SU-DHL-6 (cell line): ENCODE results near the gene GPD2.

ENCODE experiments used
- H2AFZ ChIP-seq: fragments of 200-600 bp; sonication (generic); 2 replicates; pipeline ENCODE4 v1.6.1; 2014; ENCODE audit warnings: low read depth, mild to moderate bottlenecking, moderate library complexity, mixed read lengths, antibody characterized with exemption, low read length; ENCODE audit not compliant: severe bottlenecking
- H3F3A ChIP-seq: fragments of 200-600 bp; shearing (Covaris generic); 2 replicates; pipeline ENCODE4 v1.6.0; 2016; ENCODE audit warnings: antibody characterized with exemption, mild to moderate bottlenecking; ENCODE audit not compliant: insufficient read depth
- H3K27ac ChIP-seq: fragments of 200-600 bp; sonication (generic); 2 replicates; pipeline ENCODE4 v1.5.1; 2016; ENCODE audit warnings: low read depth, mild to moderate bottlenecking, low read length, moderate library complexity, mixed read lengths
- H3K27me3 ChIP-seq: fragments of 200-600 bp; sonication (generic), shearing (Covaris generic); 2 replicates; pipeline ENCODE4 v1.6.0; 2014; ENCODE audit warnings: mild to moderate bottlenecking, low read length
- H3K36me3 ChIP-seq: fragments of 200-600 bp; sonication (generic); 2 replicates; pipeline ENCODE4 v1.6.1; 2014; ENCODE audit warnings: mild to moderate bottlenecking, low read length, mixed read lengths
- H3K4me2 ChIP-seq: fragments of 300-600, 200-600 bp; shearing (Covaris generic), sonication (generic); 2 replicates; pipeline ENCODE4 v1.6.0; 2014; ENCODE audit warnings: low read length, low read depth, mild to moderate bottlenecking; ENCODE audit not compliant: poor library complexity, severe bottlenecking
- H3K4me3 ChIP-seq: fragments of 200-600 bp; sonication (generic); 2 replicates; pipeline ENCODE4 v1.5.1; 2014; ENCODE audit warnings: antibody characterized with exemption, low read length, mild to moderate bottlenecking, mixed read lengths; ENCODE audit not compliant: insufficient read depth, poor library complexity, severe bottlenecking
- H3K79me2 ChIP-seq: fragments of 200-600 bp; sonication (generic); 2 replicates; pipeline ENCODE4 v1.6.1; 2014; ENCODE audit warnings: mild to moderate bottlenecking, low read length, moderate library complexity; ENCODE audit not compliant: insufficient read depth
- H3K9ac ChIP-seq: fragments of 200-600 bp; sonication (generic); 2 replicates; pipeline ENCODE4 v1.7.0; 2014; ENCODE audit warnings: mild to moderate bottlenecking, low read length
- H3K9me2 ChIP-seq: fragments of 200-600 bp; sonication (generic); replicated peaks from 2 replicates; pipeline ENCODE4 v1.6.1; 2014; ENCODE audit warnings: low read length; ENCODE audit not compliant: insufficient read depth
- H3K9me3 ChIP-seq: fragments of 200-600 bp; sonication (generic); 2 replicates; pipeline ENCODE4 v1.6.1; 2014; ENCODE audit warnings: low read length, mixed read lengths; ENCODE audit not compliant: insufficient read depth
- H4K20me1 ChIP-seq: fragments of 200-600 bp; sonication (generic); 2 replicates; pipeline ENCODE4 v1.6.1; 2014; ENCODE audit warnings: low read depth, mild to moderate bottlenecking, antibody characterized with exemption, low read length, moderate library complexity, mixed read lengths
- EZH2phosphoT487 ChIP-seq: fragments of 200-600 bp; sonication (generic), shearing (Covaris generic); conservative IDR thresholded peaks from 2 replicates; pipeline ENCODE4 v1.6.1; 2018; ENCODE audit warnings: mild to moderate bottlenecking, antibody characterized with exemption, low read length, moderate library complexity, mixed read lengths
- TF ChIP-seq, protein P1 (sequence below): fragments of 200-600 bp; sonication (generic); IDR thresholded peaks from one replicate; pipeline ENCODE4 v1.5.1; 2017; ENCODE audit warnings: antibody characterized with exemption, mild to moderate bottlenecking, low read length, moderate library complexity; ENCODE audit not compliant: insufficient read depth, poor library complexity, severe bottlenecking

The GPD2 gene

DNA sequence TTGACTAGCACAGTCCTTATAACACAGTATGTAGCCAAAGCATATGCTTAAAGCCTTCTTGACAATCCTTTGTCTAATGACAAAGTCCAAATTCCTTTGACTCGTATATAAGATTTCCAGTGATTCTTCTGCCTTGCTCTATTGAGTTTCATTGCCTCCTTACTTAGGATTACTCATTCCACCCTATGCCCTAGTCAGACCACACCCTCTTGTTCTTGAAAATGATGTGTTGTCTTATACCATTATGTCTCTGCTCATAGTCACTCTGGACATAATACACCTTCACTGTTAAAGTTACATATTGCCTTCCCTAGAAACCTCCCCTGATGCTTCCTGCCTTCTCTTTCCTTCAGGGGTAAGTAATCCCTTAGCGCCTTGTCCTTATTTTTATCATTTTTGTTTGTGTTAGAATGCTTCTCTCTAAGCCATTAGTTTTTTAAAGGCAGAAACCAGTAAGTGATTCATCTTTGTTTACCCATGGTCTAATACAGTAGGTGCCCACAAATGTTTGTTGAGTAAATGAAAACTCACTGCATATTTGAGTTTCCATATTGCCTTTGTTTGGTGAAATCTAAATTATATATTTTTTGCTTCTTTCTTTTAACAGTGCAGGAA is 19.3 kb downstream of the GPD2 start:
- Histone ChIP-seq H3K9me2 (no peaks in the 10 kb centered on the region), H4K20me1 (no peaks in the 10 kb centered on the region), H3F3A (no peaks in the 10 kb centered on the region), H3K27ac (no peak overlapping the region), H3K4me3 (no peak overlapping the region), H3K9me3 (no peaks in the 10 kb centered on the region), H2AFZ (no peak overlapping the region), H3K79me2 (no peaks in the 10 kb centered on the region), H3K27me3 (no peaks in the 10 kb centered on the region), H3K4me2 (no peak overlapping the region), H3K9ac (no peak overlapping the region), H3K36me3 (no peaks in the 10 kb centered on the region)
- TF ChIP-seq EZH2phosphoT487 = no peak
- TF ChIP-seq, protein P1, sequence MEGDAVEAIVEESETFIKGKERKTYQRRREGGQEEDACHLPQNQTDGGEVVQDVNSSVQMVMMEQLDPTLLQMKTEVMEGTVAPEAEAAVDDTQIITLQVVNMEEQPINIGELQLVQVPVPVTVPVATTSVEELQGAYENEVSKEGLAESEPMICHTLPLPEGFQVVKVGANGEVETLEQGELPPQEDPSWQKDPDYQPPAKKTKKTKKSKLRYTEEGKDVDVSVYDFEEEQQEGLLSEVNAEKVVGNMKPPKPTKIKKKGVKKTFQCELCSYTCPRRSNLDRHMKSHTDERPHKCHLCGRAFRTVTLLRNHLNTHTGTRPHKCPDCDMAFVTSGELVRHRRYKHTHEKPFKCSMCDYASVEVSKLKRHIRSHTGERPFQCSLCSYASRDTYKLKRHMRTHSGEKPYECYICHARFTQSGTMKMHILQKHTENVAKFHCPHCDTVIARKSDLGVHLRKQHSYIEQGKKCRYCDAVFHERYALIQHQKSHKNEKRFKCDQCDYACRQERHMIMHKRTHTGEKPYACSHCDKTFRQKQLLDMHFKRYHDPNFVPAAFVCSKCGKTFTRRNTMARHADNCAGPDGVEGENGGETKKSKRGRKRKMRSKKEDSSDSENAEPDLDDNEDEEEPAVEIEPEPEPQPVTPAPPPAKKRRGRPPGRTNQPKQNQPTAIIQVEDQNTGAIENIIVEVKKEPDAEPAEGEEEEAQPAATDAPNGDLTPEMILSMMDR = no peak

GRCh38 chr2:156456616-156457015 is 20.4 kb downstream of the GPD2 start:
- Histone ChIP-seq H3K4me2 (no peak overlapping the region), H3K27me3 (no peaks in the 10 kb centered on the region), H3K27ac (no peak overlapping the region), H3K9me2 (no peaks in the 10 kb centered on the region), H2AFZ (no peak overlapping the region), H4K20me1 (no peaks in the 10 kb centered on the region), H3F3A (no peaks in the 10 kb centered on the region), H3K9ac (no peak overlapping the region), H3K79me2 (no peaks in the 10 kb centered on the region), H3K4me3 (no peak overlapping the region), H3K36me3 (no peaks in the 10 kb centered on the region), H3K9me3 (no peaks in the 10 kb centered on the region)
- TF ChIP-seq, protein P1 = no peak
- TF ChIP-seq EZH2phosphoT487 = no peak

DNA sequence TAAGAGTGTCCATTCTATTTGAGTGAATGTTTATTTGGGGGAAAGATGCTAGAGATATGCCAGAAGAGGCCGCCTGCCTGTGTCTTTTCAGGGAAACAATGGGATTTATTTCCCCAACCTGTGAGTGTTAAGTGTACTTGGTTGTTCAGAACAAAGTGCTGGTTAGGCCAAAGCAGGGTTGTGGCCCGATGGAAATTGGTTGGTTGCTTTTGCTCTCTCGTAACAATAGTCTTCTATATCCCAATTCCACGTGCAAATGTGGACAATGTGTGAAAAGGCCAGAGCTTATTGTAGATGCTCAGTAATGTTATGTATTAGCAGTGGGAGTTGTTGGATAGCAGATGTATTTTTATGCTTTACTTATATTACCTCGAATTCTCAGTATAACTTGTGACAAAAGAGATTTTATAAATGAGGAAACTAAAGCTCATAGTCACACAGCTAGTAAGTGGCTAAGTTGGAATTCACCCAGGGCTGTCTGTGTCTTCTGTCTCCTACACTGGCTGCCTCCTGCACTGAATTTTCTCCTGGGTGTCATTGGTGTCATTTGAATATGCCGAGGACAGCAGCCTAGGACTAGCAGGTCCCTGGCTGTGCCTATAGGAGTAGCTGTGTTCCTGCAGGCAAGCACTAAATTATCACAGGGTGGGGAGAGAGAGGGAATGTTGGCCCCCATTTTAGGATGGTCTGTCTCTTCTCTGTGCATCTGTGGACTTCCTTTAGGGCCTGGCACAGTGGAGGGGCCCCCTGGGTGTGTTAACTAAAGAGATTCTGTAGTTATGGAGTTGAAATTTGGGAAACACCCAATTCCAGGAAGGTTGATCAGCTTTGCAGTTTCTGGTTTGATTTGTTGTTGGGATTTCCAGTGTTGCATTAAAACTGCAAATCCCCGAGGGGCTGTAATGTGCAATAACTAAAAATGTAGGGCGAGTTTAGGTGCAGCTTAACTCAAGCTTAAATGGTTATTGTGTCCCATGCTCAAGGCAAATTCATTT is 21.6 kb downstream of the GPD2 start:
- H3K27me3 ChIP-seq = no peaks in the 10 kb centered on the region
- no peak overlapping the region for H3K4me3 ChIP-seq

More for the DNA sequence above, 21.6 kb downstream of the GPD2 start:
- Histone ChIP-seq H3K9me3 (no peaks in the 10 kb centered on the region), H3K9ac (no peak overlapping the region), H3K36me3 (no peaks in the 10 kb centered on the region), H3K79me2 (no peaks in the 10 kb centered on the region), H3K9me2 (no peaks in the 10 kb centered on the region), H4K20me1 (no peaks in the 10 kb centered on the region), H3F3A (no peaks in the 10 kb centered on the region), H3K4me2 (no peak overlapping the region), H3K27ac (no peak overlapping the region), H2AFZ (no peak overlapping the region)
- TF ChIP-seq, protein P1 = no peak
- TF ChIP-seq EZH2phosphoT487 = no peak
